M059J (cell line): ENCODE measurements around the gene HGFAC. TPM values are rescaled to one million over a fixed set of nuclear protein-coding genes. Genes with fewer than 3 reads are reported as not detected.

ENCODE experiments used
- DNase-seq: peaks from one replicate; pipeline ENCODE4 v3.0.0-alpha.2; 2012; ENCODE audit warnings: low read depth
- total RNA-seq: library from RNA; depleted of rRNA; stranded (reverse); fragments of >200 nt; shearing (Covaris generic); gene quantifications from 2 replicates; pipeline ENCODE4 v1.2.3, GENCODE V29; 2014

Gene HGFAC
- total RNA-seq, 1 experiment from 2014 or later = not detected

DNA sequence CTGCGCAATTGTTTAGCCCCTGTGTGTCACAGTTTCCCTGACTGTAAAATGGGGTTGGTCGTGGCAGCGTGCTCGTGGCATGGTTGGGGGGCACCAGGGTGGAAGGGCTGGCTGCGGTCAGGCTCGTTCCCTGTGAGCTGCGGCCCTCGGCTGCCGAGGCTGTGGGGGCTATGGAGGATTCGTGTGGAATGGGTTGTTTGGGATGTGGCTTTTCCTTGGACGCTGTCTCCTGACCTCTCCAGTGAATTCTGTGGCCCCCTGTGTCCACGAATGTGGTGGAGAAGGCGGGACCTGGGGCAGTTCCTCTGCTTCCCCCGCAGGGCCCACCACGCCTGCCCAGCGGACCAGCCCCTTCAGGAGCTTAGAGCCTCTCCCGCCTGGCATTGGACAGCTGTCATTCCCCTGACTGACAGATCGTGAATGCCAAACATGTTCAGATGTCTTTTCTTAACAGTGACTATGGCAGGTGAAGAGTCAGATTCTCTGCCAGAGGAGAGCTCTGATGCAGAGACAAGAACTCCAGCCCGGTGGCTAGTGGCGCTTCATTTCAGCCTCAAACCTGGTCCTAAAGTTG, 17.2 kb upstream of the HGFAC start:
- no peak for DNase-seq

GRCh38 chr4:3426465-3427133, 15.2 kb upstream of the HGFAC start:
- DNase-seq = no peak

DNA sequence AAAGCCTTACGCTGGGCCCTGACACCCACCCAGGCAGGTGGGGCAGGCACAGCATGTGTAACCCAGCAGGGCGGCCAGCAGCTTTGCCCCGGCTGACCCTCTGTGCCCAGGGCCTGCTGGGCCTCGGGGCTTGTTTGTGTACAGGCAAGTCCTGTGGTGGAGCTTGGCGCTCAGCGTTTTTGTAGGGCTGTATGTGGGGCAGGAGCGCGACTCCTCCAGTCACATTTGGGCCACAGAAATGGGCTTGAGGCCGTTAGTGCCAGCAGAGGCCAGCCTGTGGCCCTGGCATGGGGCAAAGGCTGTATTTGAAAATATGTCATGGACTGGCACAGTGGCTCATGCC, 14.7 kb upstream of the HGFAC start:
- DNase-seq = no peak

- DNase-seq = no peak
Observed at GRCh38 chr4:3427706-3428446, 13.9 kb upstream of the HGFAC start.

DNA sequence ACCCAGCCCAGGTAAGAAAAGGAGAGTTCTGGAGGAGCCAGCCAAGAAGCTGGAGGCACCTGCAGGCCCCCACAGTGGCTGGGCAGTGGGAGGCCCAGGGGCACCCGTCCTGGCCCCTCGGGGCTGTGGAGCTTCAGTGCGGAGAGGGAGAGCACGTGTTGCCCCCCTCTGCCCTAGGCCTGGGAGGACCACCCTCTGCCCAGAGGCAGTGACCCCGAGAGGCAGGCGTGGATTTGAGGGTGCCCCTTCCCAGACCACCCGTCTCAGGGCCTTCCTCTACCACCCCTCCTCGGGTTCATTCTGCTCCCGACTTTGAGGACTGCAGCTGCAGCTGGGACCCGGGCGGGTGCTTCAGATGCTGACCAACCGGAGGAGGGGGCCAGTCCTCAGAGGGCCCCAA, 12.1 kb upstream of the HGFAC start:
- no peak for DNase-seq

DNA sequence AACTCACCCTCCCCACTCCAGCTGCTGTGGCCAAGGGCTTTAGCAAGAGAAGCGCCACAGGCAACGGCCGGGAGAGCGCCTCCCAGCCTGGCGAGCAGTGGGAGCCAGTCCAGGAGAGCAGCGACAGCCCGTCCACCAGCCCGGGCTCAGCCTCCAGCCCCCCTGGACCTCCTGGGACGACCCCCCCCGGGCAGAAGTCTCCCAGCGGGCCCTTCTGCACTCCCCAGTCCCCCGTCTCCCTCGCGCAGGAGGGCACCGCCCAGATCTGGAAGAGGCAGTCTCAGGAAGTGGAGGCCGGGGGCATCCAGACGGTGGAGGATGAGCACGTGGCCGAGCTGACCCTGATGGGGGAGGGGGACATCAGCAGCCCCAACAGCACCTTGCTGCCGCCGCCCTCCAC, 11.2 kb upstream of the HGFAC start:
- DNase-seq = no peak

- DNase-seq = no peak
Observed at GRCh38 chr4:3431446-3431993, 10.2 kb upstream of the HGFAC start.

GRCh38 chr4:3432381-3432790, 9.4 kb upstream of the HGFAC start:
- DNase-seq = no peak

DNA sequence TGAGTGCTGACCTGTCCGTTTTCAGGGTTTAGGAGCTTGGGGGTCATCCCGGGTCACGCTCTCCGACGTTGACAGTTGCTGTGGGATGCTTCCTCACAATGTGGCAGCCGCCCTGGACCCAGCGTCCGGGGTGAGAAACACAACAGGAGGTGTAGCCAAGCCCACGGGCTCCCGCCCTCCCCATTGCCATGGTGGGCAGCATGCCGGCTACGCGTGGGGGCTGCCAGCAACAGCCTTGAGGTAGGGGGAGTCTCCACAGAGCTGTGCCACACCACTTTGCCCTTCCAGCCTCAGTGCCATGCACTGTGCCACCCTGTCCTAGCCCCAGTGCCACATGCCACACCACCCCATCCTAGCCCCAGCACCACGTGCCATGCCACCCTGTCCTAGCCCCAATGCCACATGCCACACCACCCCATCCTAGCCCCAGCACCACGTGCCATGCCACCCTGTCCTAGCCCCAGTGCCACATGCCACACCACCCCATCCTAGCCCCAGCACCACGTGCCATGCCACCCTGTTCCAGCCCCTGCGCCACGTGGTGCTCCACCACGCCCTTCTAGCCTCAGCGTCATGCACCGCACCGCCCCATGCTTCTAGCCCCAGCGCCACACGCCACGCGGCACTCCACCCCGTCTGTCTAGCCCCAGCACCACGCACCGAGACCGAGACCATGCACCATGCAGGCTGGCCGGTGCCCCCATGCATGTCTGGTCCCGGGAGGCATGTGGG, 8.5 kb upstream of the HGFAC start:
- no peak for DNase-seq

GRCh38 chr4:3434881-3435685, 6.7 kb upstream of the HGFAC start:
- DNase-seq = no peak

GRCh38 chr4:3435686-3435956, 6.1 kb upstream of the HGFAC start:
- no peak for DNase-seq

GRCh38 chr4:3436048-3436797, 5.5 kb upstream of the HGFAC start:
- DNase-seq = no peak

DNA sequence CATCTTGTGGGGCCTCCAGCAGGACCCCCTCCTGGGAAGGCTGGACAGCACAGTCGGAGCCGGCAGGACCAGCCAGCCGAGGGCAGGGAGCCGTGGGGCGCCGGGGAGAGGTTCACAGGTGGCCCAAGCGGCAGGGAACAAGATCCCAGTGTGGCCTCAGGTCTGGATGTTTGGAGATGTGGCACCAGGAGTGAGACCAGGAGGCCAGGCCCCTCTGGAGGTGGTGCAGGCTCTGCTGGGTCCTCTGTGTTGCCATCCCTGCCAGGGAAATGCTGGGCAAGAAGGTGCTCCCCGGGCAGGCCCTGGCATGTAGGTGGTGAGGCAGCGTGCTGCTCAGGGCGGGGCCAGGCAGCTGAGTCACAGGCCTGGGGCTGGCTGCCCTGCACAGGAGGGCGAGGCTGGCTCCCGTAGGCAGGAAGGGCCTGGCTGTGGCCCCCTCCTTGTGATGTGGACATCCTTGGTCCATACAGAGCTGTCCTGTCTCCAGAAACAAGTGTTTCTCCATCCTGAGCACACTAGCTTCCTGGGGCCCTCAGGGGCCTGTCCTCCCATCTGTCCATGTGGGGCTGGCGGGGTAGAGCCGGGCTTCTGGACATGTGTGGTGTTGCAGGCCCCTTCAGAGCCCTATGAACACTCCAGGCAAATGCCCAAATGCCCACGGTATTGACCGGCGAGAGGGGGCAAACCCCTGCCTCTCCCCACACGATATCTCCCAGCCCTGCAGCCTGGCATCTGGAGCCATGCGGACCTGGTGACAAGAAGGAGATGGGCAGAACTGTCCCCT, 4.8 kb upstream of the HGFAC start:
- peak; percentile 84 for DNase-seq

GRCh38 chr4:3437582-3437936, 4.2 kb upstream of the HGFAC start:
- no peak for DNase-seq

DNA sequence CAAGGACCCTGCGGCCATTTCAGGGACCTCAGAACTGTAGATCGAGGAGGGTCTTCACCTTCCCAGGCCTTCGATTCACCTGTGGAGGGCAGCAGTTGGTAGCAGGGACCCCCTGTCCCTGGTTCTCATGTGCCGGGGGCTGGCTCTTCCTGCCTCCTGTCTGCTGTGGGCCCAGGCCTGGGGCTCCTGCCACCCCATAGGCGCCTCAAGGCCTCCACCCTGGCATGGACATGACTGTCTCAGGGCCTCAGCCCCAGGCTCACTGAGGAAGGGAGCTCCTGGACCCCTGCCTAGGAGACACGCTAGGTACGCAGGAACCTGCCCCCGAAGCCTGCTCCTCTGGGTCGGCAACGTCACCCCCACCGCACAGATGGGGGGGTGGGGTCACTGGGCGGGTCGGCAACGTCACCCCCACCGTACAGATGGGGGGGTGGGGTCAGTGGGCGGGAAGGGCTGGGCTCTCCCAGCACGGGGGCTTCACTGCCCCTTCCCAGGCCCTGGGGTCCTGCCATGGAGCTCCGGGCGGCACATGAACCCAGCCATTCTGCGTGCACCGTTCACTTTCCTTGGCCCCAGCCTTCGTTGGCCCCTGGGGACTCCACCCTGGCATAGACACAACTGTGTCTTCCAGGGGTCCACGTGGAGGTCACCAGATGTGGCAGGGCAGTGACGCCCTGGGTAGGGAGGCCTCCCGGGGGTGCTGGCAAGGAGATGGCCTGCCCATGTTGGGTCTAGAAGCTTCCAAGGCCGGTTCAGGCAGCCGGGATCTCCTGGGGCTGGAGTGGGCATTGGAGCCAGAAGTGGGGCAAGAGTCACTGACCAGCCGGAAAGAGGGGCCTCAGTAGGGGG, 3.5 kb upstream of the HGFAC start:
- DNase-seq = no peak

- DNase-seq = no peak
Observed at GRCh38 chr4:3438847-3439180, 3.0 kb upstream of the HGFAC start.

- no peak for DNase-seq
Observed at GRCh38 chr4:3439391-3439790, 2.4 kb upstream of the HGFAC start.

DNA sequence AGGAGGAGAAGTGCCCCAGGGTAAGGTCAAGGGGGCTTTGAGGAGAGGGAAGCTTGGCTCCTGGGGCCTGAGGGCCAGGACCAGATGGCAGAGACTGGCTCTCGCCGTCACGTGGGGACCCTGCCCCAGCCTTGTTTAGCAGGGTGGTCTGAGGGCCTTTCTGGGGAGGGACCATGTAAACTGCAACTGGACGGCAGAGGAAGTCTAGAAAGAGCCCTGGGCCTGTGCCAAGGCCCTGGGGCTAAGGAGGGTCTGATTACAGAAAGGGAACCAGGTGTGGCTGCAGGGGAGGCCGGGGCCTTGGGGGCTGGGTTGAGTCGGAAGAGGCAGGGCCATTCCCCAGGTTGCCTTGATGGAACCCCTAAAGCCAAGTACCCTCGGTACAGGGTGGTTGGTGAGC, 1.8 kb upstream of the HGFAC start:
- DNase-seq = peak; percentile 18

- peak; percentile 85 for DNase-seq
Observed at GRCh38 chr4:3440979-3441500, 728 bp upstream of the HGFAC start.
